NCI-H345 (cell line): ENCODE measurements around the gene UGCG.
"Not testable (repeated sequence)": the region's sequence is repeated elsewhere in the genome, so short reads cannot be mapped to it uniquely, and the experiment has no call there.

Experiments
- DNase-seq: peaks from one replicate; lab custom pipeline; 2025; lab: John Stamatoyannopoulos, UW

UGCG gene

GRCh38 chr9:111920531-111920930 lies 23.9 kb downstream of the UGCG start:
- DNase-seq, result no peak

GRCh38 chr9:111922324-111923013 lies 25.9 kb downstream of the UGCG start:
- DNase-seq, result no peak

DNA sequence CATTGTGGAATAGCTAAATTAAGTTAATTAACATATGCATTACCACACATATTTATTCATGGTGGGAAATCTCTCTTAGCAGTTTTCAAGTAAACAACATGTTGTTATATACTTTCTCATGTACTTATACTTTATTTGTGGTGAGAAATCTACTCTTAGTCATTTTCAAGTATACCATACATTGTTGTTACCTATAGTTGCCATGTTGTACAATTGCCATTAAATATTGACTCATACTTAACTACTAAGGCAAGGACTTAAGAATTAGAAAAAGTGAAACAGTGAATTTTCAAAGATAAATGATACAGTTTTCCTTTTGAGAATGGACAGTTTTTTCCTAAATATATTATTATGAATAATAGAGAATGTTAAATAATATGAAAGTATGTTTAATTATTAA lies 27.7 kb downstream of the UGCG start:
- DNase-seq, result no peak

DNA sequence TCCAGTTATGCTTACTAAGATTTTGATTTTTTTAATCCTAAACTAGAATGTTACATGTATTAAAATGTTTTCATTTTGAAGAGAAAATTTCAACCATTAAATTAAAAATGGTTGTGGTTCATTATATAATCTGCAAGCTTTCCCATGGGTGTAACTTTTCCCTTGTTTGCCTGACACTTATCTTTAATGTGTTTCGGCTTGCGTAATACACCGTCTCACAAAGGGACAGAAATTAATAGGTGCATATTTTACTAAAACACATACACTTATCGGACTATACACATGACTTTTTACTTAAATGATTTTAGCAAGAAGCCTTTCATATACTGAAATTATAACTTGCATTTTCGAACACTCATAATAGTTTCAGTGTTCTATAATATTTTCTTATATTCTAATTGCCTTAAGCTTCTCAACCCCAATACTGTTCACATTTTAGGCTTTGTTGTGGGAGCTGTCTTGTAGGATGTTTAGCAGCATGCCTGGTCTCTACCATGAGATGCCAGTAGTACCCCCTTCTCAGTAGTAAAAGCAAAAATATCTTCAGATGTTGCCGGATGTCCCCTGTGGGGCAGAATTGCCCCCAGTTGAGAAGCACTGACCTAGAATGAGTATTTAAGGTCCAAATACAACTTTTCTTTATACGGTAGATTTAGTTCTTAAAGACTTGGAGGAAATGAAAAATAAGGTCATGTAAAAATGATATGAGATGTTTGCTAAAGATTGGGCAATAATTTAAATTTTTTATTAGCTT lies 28.6 kb downstream of the UGCG start:
- no peak for DNase-seq

GRCh38 chr9:111925784-111926183 lies 29.2 kb downstream of the UGCG start:
- DNase-seq, result no peak

- DNase-seq, result no peak
Measured at GRCh38 chr9:111926421-111926875, 29.8 kb downstream of the UGCG start.

DNA sequence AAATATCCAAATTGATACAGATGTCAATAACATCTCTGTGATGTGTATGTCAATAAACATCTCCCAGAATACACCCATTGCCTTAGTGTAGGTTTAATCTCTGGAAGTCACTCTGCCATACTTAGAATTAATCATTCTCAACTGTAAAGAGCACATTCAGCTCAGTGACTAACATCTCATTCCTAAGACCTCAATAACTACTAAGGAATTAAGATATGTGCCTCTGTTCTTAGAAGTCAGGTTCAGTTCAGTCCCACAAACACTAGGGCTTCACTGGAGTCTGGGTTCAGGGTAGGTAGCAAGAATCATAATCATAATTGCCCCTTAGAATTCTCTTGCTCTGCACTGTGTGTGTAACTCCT lies 31.7 kb downstream of the UGCG start:
- DNase-seq, result no peak

- DNase-seq, result no peak
Measured at GRCh38 chr9:111934747-111935146, 38.1 kb downstream of the UGCG start.

GRCh38 chr9:111936391-111936790 lies 39.8 kb downstream of the UGCG start:
- no peak for DNase-seq

- no peak for DNase-seq
Measured at GRCh38 chr9:111937301-111937700, 40.7 kb downstream of the UGCG start.

DNA sequence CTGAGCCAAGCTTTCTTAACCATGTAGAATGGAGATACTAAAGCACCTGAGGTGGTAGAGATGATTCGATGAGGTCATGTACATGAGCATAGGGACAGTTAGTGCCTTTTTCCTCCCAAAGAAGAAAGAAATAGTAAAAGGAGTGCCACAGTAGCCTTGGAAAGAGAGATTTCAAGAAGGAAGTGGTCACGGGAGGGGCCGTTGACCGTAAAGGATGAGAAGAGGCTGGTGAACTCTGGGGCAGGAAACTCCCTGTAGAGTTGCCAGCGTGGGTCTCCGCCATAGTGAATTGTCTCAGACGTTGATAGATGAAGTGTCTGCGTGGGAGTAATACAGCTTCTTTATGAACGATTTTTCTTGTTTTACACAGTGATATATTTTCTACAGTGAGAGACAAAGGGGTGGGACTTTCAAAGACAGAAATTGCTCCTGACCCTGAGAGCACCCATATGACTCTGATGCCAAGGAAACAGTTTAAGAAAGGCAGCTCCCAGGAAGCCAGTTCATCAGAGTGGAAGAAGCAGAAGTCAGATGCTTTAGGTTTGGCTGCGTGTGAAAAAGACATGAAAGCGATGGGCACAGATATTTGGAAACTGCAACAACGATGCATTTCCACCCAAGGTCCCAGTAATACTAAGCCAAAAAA lies 41.3 kb downstream of the UGCG start:
- DNase-seq, result no peak

GRCh38 chr9:111938427-111938800 lies 41.8 kb downstream of the UGCG start:
- DNase-seq, result no peak

GRCh38 chr9:111939322-111939721 lies 42.7 kb downstream of the UGCG start:
- DNase-seq, result no peak

DNA sequence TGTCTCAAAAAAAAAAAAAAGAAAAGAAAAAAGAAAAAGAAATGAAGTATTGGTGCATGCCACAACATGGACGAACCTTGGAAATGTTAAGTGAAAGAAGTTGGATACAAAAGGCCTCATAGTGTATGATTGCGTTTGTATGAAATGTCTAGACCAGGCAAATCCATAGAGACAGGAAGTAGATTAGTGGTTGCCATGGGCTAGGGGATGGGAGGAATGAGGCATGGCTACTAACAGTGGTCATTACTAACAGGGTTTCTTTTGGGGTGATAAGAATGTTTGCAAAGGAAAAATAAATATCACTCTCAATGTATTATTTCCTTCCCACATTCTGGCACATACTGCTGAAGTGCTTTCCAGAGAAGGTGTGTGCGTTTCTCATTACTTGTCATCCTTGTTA lies 44.1 kb downstream of the UGCG start:
- no peak for DNase-seq

DNA sequence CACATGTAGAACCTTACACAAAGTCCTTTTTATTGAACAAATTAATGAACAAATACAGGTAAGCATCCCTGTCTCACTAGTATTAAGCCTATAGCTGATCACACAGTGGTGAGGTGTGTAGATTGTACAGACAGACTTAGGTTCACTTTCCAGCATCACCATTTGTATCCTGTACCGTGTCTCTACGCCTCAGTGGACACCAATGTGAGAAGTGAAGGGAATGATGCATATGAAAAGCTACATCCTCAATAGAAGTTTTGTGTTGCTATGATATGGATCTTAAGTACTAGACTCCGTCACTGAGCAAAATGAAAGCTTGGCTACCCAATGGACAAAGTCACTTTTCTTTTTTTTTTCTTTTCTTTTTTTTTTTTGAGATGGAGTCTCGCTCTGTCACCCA lies 46.6 kb downstream of the UGCG start:
- no peak for DNase-seq

DNA sequence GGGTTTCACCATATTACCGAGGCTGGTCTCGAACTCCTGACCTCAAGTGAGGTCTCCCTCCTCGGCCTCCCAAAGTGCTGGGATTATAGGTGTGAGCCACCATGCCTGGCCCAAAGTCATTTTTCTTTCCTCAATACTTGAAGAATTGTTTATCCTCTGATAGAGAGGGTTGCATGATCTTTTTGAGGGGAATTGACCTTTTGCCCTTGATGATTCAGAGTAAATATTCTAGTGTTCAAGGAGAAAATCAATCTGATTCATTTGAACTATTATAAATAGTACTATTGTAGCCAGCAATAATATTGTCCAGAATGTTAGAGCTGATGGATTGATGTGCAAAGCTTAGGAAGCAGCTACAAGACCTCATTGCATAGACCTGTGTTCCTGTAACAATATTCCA lies 47.1 kb downstream of the UGCG start:
- DNase-seq, result no peak

DNA sequence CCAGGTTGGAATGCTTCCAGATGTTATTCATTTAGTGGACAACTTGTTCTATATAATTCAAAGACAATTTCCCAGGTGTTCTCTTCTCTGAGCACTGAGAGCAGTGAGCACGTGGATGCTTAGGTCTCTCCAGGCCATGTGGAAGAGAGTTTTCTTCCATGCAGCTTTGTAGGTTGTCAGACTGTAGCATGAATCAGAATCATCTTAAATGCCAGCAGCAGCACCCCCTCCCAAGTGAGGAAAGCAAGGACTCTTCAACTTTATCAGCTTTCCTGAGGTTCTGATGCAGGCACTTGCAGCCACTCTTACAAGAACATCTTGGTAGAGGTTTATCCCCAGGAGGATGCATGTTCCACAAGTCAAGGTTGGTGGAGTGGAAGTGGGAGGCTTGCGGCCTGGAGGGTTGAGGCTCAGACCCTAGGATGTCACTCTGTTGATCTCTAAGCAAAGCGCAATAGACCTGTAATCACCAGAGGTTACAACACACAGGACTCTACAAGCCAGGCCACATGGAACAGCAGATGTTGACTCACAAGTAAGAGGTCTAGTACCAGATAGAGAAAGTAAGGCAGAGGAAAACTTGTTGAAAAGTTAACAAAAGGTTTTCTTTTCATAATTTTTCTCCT lies 47.7 kb downstream of the UGCG start:
- DNase-seq, result no peak

GRCh38 chr9:111945216-111945615 lies 48.6 kb downstream of the UGCG start:
- no peak for DNase-seq

GRCh38 chr9:111948109-111948508 lies 51.5 kb downstream of the UGCG start:
- not testable (repeated sequence) for DNase-seq

DNA sequence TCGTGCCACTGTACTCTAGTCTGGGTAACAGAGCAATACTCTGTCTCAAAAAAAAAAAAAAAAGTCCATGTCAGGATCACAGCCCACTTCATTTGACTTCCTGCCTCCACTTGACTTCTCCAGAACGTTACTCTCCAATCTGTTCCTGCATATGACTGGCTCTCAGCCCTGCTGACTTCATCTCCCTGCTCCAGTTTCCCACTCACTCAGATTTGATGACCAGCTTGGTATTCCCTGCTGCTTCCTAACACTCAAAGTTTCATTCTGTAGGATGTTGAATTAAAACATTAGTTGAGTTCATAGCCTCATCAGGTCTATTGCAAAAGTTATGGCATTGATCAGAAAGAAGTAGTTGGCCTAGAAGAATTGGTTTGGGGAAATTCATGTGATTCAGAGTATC lies 52.3 kb downstream of the UGCG start:
- DNase-seq, result no peak

GRCh38 chr9:111949919-111950318 lies 53.3 kb downstream of the UGCG start:
- no peak for DNase-seq

GRCh38 chr9:111952559-111952958 lies 55.9 kb downstream of the UGCG start:
- no peak for DNase-seq

DNA sequence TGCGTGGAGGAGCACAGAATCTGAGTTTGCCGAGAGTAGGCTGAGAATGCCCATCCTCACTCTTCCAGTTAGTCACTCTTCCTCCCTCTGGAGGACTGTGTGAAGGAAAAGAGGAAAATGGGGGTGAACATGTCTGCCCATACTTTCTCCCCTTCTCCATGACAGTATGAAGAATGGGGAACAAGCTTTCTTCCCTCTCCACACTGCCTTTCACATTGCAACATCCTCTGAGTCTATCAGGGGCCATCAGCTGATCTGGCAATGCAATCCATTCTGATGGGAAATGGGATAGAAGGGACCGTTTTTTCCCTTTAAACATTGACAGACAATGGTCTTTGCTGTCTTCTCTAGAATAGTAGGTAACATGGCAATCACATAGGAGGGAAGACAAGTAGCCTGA lies 56.8 kb downstream of the UGCG start:
- no peak for DNase-seq
